HUDEP-2 (cell line): ENCODE data around the gene SYTL2.
"Not testable (repeated sequence)": the region's sequence is repeated elsewhere in the genome, so short reads cannot be mapped to it uniquely, and the experiment has no call there.

ENCODE experiments used
- DNase-seq, 76 experiments: peaks; one replicate each; lab custom pipeline; 2025; ENCODE audit not compliant: unreplicated experiment in 76 of 76; lab: John Stamatoyannopoulos, UW

SYTL2 gene

DNA sequence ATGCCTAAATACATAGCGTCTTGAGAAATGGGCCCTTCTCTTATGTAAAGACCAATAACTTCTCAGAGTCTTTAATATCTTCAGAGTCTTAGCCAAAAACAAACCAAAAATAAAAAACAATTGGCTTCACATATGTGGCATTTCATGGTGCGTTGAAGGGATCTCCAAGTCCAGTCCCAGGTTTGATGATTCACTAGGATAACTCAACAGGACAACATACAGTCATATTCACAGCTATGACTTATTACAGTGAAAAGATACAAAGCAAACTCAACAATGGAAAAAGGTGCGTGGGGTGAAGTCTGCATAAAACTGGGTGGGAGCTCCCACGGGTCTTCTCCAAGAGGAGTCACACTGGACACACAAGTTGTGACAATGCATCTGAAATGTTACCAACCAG is 12.6 kb downstream of the SYTL2 start:
- no peak for DNase-seq

DNA sequence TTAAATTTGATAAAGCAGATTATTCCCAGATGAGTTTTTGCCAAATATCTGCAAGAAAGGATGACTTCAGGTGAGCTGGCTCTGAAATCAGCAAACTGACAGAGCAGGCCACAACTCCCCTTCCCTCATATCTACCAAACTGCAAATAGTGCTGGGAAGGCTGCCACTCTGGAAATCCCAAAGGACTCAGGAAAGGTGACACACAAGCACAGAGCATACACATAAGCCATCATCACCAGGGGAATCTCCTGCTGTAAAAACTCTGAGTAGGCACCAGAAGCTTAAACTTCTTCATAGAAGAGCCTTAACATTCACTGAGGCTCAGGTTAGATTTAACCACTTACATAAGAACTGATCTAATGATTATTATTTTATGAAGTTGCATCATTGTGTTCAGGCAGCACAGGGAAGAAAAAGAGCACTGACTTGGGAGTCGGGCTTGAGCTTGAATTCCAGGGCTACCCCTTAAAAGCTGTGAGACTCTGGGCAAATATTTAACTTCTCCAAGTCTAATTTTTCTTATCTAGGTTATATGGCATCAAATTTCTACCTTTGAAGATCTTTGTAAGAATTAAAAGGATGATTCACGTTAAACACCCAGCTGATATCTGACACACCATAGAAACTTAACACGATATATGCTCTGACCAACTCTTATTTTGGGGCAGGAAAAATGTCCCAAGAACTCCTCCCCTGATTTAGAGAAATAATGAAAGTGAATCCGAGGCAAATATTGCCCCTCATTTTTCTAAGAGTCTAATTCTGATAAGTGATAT is 15.0 kb downstream of the SYTL2 start:
- no peak for DNase-seq

DNA sequence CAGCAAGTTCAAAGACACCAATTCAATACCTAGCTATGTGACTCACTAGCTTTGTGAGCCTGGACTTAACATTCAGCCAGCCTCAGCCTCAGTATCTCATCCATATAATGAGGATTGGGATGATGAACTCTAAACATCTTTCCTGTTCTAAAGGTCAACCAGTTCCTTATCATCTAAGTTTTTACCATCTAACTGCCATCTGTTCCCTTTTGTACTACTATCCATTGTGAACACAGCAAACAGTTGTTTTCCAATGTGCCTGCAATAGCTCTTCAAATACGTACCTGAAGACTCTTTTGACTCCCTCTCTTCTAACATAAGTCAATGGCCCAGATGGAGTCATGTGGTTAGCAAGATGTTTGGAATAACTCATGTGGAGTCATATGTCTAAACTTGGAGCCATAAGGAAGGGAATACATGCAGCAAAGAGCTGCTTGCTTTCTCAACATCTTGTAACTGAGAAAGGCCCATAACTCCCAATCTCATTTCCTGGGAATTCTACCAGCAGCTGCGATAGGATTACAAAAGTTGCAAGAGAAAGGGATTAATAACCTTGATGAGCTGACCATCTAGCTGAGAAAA is 19.4 kb downstream of the SYTL2 start:
- no peak for DNase-seq

DNA sequence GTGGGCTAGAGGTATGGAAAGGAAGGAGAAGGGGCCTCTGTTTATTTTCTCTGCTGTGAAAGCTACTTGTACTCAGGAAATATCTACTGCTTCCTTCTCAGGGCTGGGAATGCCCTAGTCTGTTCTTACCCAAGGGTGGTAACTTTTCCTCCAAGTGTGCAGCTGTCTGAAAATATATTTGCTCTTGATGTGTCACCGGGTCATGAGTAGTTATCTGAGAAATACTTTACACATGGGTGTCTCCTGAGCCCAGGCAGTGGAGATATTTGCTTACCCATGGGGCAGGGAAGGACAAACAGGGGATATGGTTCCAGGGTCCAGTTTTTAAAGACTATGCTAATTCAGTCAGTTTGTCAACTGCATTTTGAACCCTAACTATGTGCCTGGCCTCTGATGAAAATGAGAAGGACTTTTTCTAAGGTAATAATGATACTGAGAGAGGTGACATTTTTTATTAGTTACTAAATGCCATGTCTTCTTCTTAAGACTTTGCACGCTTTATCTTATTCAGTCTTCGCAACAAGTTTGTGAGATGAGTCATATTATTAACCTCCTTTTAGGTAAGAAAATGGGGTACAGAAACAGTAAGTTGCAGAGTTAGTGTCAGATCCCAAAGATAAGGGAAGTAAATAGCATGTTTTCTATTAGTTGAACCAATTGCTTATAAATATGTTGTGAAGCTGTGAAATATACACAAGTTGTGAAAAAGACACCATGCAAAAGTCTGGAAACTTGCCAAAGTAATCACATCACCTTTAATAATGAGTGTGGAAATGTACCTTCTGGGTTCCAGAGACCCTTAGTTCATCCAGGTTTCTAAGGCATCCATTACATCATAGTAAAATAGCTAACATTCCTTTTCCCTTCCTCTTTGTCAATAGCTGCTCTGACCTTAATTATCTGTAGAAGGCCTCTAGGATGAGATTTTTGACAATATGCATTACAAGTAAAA is 22.9 kb downstream of the SYTL2 start:
- no peak for DNase-seq

DNA sequence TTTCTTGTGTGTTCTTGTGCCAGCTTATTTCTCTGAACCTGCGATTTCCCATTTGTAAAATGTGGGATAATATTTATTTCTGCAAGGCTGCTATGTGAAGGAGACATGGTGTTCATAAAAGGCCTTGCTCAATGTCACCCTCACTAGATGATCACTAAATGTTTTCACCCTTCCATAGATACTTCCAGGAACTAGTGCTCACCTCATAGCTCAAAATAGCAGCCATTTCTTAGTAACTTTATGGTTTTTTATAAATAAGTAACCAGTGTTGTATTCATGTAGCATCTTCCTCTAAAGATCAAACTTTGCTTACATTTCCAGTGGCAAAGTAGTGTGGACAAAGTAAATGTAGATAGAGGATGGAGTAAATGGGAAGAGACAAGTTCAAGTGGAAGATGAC is 23.8 kb downstream of the SYTL2 start:
- no peak for DNase-seq

DNA sequence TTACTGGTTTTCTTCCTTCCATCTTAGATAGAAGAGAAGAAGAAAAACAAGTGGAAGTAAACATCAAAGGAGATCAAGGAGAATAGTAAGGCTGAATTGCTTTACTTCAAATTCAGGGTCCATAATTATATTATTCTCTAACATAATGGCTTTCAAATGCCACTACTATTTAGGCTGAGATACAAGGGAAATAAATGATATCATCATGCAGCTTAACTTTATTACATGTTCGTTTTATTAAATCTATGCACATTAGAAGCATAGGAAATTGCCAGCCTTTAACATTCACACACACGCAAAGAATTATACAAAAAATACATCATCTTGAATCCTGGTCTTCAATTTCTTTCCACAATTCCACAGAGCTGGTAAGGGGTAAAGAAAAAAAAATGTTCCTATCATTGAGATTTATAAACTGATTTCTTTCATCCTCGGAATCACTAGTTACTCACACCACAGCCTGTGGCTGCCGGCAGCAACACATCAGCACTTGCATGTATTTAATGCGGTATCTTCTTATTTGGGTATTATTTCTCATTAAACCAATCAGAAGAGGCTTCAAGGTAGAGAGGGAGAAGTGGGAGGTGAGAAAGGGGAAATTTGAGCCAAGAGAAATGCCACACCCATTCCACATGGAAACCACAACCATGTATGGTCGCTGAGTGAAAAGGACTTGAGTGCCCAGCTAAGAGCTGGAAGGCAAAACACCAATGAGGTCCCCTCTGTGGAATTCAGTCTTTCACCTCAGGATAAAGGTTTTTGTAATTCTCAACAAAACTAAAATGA is 26.3 kb downstream of the SYTL2 start:
- DNase-seq = no peak

DNA sequence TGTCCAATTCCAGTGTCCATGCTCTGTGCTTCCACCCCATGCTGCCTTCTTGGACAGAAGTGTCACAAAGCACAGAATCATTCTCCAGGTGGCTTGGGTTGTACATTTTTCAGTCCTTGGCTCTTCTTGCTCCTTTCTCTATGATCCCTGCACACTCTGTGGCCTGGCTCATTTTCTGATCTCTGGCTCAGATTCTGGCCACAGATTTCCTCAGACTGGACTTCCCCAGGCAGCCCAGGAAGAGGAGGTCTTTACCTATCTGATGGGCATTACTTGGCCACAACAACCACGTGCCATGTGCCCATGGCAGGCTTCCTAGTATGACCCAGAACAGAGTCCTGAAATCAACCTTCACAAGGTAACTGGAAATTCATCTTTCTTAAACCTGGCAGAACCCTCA is 27.2 kb downstream of the SYTL2 start:
- DNase-seq = no peak

DNA sequence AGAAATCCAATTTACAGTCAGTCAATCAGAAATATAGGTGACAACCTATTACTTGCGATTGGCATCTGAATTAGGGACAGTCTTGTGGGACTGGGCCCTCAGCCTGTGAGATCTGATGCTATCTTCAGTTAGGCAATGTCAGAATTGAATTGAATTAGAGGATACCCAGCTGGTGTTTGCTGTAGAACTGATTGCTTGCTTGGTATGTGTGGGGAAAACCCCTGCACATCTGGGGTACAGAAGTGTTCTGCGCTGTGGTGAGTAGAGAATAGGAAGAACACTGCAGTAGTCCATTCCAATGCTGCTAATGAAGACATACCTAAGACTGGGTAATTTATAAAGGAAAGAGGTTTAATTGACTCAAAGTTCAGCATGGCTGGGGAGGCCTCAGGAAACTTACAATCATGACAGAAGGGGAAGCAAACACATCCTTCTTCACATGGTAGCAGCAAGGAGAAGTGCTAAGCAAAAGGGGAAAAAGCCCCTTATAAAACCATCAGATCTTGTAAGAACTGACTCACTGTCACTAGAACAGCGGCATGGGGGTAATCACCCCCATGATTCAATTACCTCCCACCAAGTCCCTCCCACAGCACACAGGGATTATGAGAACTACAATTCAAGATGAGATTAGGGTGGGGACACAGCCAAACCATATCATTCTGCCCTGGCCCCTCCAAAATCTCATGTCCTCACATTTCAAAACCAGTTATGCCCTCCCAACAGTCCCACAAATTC is 30.0 kb downstream of the SYTL2 start:
- not testable (repeated sequence) for DNase-seq

DNA sequence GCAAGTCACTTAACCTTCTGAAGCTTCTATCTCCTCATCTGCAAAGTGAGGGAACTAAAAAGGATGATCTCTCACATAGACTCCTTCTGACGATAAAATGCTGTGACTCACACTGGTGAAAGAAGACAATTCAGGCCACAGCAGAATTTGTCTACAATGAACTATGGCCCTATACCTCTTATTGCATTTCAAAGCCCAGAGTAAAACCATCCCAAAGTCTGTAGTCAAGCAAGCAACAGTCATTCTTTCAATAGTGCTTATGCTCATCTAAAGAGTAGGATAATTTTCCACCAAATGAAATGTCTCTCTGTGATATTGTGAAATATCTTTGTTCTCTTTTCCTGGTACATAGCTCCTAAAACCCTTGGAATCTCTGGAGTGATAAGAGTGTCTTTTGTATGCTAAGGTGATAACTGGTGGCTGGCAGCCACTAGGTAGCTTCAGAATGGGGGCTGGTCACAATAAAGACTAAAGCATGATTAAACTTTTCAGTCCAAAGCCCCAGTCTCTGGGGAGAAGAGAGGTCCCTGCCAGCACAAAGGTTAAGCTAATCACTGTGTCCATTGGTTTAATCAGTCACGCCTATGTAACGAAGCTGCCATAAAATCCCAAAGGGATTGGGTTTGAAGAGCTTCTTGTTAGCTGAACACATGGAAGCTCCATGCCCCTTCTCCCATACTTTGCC is 30.8 kb downstream of the SYTL2 start:
- DNase-seq = no peak

DNA sequence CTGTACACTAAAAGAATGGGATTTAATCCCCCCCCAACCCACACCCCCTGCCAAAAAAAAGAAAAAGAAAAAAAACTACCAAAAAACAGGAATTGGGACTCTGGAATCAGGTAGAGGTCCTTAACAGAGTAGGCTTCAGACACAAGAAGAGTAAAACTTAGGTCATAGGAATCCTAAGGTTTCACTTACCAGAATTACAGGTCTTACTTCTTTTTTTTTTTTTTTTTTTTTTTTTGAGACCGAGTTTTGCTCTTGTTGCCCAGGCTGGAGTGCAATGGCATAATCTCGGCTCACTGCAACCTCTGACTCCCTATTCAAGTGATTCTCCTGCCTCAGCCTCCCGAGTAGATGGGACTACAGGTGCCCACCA is 33.4 kb downstream of the SYTL2 start:
- not testable (repeated sequence) for DNase-seq

DNA sequence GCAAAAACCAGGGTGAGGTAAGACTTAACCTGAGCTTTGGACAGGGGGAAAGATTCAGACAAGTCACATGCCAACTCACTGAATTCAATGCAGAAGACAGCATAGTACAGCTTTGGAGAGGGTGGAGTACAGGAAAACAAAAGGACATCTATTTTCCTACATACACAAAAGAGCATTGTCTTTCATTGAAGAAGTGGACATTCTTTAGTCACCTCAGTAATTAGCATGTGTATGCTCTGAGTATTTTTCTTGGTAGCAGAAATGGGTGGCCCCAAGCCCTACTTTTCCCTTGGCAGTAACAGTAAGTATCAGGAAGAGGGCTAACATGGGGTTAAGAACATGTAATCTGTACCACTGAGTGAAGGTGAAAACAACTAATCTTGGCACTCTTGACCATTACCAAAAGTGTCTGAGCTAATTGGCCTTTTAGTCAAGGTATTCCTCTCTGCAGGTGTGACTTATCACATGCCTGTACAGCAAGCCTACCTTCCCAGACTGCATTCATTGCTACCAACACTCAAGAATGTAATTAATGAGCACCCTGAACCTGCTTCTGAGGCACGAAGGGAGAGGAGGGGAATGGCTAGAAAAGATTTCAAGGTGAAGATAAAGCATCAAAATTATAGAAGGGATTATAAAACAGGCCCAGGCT is 33.9 kb downstream of the SYTL2 start:
- DNase-seq = no peak

DNA sequence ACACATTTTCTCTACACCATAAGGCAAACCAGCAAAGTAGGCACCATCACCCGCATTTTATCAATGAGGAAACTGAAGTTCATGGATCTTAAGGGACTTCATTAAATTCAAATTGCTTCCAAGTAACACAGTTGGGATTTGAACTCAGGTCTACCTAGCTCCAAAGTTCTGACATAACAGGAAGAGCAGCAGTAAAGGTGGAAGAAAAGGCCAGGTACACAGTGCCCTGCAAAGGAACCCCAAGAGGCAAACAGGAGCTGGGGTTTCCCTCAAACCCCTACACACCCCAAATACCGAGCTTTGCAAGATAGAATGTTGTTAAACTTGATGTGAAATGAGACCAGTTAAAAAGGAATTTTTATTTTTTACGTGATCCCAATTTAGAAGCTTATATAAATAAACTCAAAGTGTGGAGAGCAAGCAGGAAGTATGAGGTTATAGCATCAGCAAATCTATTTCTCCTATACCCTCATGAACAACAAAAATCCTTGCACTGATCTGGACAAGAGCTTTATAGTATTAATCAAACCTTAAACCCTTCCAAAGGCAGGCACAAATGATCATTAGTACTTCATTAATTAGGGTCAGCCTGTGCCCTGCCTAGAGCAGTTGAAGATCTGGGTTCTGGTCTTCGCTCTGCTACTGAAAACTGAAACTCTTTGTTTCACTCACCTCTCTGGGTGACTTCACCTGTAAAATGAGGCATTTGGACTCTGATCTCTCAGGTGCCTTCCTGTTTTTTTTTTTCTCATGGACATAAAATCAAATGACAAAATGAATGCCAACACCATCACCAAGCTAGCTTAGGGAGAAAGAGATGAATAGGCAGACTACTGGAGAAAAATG is 36.5 kb downstream of the SYTL2 start:
- no peak for DNase-seq

DNA sequence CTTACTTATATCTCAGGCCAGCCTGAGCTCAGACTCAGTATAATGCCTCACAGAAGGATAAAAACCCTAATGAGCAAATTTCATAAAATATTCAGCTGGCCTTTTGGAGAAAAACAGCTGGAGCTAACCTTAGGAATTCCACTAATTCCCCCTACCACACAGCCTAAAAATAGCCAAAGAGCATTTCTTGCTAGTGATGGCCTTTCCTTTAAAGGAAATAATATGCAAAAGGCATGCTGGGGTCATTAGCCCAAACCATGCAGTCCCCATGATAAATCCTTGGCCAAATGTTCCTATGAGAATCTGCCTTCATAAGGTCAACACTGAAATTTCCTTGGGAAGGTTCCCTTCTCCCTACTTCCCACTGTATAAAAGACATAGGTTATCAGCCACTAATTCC is 38.2 kb downstream of the SYTL2 start:
- no peak for DNase-seq

DNA sequence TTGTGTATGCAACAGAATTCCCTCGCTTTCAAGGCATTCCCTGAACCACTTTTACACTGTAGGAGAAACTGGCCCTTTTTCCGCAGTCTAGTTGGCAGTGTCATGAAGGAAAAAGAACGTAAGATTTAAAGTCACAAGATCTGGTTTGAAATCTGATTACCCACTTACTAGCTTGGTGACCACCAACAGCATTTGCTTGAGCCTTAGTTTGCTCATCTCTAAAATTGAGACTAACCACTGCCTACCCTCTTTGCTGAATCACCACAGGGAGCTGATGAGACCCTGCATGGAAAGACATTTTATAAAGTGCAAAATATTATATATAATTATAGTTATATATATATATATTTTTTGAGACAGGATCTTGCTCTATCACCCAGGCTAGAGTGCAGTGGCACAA is 39.4 kb downstream of the SYTL2 start:
- DNase-seq = no peak

DNA sequence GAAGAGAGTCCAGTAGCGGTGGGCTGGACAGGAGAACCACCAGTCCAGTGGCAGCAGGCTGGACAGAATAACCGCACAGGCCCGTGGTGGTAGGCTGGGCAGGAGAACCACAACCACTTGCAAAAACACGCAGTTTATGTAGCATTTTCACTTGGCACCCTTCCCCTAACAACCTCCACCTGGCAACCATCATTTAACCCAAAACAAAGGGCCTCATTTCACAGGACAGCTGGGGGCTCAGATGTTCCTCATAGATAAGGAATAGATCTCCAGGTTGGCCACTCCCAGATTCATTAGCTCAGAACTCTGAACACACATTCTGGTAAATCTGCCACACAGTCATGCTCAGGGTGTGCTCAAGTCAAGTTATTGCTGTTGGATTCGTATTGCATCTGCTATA is 41.2 kb downstream of the SYTL2 start:
- peak in 1 of 76 experiments; percentile 7 for DNase-seq

DNA sequence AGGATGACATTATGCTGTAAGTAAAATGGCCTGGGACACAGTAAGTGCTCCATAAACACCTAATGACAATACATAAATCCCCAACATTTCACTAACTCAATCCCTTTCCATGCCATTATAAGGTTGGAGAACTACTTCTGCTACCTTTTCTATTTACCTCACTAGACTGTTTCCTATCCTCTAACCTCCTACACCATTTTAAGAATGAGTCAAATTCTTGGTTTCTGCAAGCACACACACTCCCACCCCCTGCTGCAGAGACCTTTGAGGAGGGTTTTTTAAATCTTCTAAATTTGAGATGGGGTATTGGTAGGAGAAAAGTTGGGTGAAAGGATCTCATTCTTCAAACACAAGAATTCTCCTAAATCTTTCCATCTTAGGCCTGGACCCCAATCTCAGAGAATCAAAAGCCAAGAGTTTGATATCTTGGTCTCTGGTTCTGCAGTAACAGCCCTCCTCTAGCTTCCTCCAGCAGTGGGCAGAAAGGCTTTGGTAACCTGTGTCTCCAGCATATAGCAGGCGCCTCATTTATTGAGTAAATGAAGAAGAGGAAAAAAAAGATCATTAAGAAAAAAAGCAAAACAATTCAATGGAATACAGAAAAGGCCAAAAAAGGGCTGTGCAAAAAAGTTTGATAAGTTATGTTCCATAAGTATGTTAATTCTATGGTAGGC is 42.3 kb downstream of the SYTL2 start:
- DNase-seq = no peak

DNA sequence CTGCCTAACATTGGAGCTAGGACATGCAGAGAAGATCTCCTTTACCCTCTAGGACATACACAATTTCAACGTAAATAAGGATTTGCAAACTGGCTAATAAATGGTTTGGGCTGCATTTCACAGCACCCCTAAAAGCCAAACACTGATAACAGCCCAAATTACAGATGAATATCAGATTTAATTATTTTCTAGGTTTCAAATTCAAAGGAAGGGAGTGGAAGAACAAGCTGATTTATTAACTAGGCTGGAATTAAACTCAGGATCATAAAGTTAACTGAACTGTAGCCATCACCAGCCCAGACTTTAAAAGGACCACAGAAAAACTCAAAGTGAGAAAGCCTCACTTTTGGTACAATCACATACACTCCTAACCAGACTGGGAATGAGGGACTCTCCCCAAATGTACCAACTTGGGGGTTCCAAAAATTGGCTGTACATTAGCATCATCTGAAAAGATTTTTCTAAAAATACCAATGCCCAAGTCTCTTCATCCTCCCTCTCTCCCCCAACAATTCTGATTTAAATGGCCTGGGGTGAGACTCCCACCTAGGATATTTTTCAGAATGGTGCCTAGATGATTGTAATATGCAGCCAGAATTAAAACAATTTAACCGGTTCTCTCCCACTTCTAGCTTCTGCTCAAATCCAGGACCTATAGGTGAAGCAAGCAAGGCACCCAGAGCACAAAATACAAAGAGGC is 43.5 kb downstream of the SYTL2 start:
- DNase-seq = no peak
